ENCODE results near the gene ADGRE1. TPM values are rescaled to one million over a fixed set of nuclear protein-coding genes. Genes with fewer than 3 reads are reported as not detected.

Gene ADGRE1
- total and polyA plus RNA-seq, 2 of the 13 experiments (the other 11 are each of a cell fraction or from before 2014, with no cell fraction given), result not detected

DNA sequence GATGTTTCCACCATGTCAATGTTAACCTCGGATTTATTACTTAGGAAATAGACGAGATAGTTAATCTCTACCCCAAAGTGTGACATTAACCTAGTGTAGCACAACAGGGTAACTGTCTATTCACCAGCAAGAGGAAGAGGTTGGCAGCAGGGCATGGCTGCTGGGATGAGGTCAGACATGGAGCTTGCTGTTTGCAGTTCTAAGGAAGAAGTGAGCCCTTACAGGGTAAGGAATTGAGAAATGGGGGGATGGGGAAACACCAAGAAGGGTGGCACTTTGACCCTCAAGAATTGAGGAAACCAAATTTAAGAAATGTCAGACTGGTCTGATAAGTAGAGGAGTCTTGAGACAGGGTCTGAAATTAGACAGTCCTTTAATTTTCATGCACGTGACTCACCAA, 71.4 kb downstream of the ADGRE1 start (continued):
- no peak for TF ChIP-seq NFATC3 (CRISPR knock-in tag; IDR thresholded peaks at IDR 0.05)
- TF ChIP-seq SP140L (CRISPR knock-in tag; IDR thresholded peaks at IDR 0.05; ENCODE audit: borderline replicate concordance), result no peak

DNA sequence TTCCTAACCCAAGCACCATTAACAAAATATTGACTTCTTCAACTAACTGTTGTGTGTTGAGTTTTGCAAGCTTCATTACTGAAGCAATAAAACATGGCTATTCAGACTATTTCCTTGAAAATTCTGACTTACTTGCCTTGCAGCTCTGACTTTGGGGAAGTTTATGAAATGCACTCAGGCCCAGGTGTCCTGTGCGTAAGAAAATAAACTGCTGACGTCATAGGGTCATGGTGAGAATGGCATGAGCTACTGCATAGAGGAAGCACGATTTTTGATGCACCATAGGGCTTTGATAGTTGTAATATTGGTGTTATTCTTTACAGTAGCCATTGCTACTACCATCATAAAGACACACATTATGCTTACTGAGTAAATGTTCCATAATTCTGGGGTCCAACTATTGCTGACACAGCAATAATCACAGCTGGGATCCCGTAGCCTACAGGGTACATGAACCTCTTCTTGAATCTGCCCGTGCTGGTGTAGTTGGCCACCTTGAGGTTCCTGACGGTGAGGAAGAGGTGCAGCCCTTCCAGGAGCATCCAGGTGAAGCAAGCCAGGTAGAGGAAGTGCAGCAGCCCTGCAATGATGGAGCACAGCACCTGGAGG, 76.0 kb downstream of the ADGRE1 start:
- Histone ChIP-seq H4K20me1 (ENCODE audit: insufficient read depth, low read length) (no peaks in the 10 kb centered on the region), H3K9ac (ENCODE audit: insufficient read depth, low read depth, low read length) (no peak overlapping the region), H2AFZ (ENCODE audit: low read length) (no peak overlapping the region), H3K27ac (ENCODE audit: extremely low read length, insufficient read depth, low read length) (no peak overlapping the region), H3K9me3 (ENCODE audit: low read length) (no peaks in the 10 kb centered on the region), H3K4me1 (ENCODE audit: insufficient read depth, low read length) (no peaks in the 10 kb centered on the region), H3K36me3 (replicated peaks in 1 of 2; ENCODE audit: control insufficient read depth in 1 of 2, insufficient read depth in 2 of 2, low read length in 2 of 2) (no peaks in the 10 kb centered on the region), H3K4me2 (ENCODE audit: low read depth, low read length) (no peak overlapping the region), H3K27me3 (ENCODE audit: control insufficient read depth in 1 of 2, insufficient read depth in 2 of 2, low read length in 2 of 2) (0 out of 5 replicates have a peak, but pooled peaks cover 0 to 5% of the 10 kb centered on the region in 2 experiments), H3K4me3 (replicated peaks in 1 of 3; ENCODE audit: insufficient read depth in 1 of 3, low read depth in 2 of 3, low read length in 3 of 3) (no peak overlapping the region), H3K79me2 (ENCODE audit: insufficient read depth, low read length) (no peaks in the 10 kb centered on the region)
- TF ChIP-seq CREB1 (IDR thresholded peaks at IDR 0.05) (peak; percentile 94), CREB1 (CRISPR knock-in tag; IDR thresholded peaks at IDR 0.05) (no peak), ATF7 (IDR thresholded peaks at IDR 0.05) (peak; percentile 88), ATF7 (CRISPR knock-in tag; IDR thresholded peaks at IDR 0.05) (no peak), MAFK (conservative IDR thresholded peaks at IDR 0.05 in 1 of 2, IDR thresholded peaks at IDR 0.05 in 1 of 2; ENCODE audit: low read length in 2 of 2) (peak; percentile 99), PHB2 (IDR thresholded peaks at IDR 0.05; ENCODE audit: partially characterized antibody) (no peak), ARNT2 (CRISPR knock-in tag; IDR thresholded peaks at IDR 0.05; ENCODE audit: low read depth) (no peak), MAFF (IDR thresholded peaks at IDR 0.05; ENCODE audit: low read depth, low read length) (peak; percentile 99)
- TF ChIP-seq, protein P1, sequence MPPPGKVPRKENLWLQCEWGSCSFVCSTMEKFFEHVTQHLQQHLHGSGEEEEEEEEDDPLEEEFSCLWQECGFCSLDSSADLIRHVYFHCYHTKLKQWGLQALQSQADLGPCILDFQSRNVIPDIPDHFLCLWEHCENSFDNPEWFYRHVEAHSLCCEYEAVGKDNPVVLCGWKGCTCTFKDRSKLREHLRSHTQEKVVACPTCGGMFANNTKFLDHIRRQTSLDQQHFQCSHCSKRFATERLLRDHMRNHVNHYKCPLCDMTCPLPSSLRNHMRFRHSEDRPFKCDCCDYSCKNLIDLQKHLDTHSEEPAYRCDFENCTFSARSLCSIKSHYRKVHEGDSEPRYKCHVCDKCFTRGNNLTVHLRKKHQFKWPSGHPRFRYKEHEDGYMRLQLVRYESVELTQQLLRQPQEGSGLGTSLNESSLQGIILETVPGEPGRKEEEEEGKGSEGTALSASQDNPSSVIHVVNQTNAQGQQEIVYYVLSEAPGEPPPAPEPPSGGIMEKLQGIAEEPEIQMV (CRISPR knock-in tag; IDR thresholded peaks at IDR 0.05; ENCODE audit: low read depth), result no peak
- TF ChIP-seq, protein P2, sequence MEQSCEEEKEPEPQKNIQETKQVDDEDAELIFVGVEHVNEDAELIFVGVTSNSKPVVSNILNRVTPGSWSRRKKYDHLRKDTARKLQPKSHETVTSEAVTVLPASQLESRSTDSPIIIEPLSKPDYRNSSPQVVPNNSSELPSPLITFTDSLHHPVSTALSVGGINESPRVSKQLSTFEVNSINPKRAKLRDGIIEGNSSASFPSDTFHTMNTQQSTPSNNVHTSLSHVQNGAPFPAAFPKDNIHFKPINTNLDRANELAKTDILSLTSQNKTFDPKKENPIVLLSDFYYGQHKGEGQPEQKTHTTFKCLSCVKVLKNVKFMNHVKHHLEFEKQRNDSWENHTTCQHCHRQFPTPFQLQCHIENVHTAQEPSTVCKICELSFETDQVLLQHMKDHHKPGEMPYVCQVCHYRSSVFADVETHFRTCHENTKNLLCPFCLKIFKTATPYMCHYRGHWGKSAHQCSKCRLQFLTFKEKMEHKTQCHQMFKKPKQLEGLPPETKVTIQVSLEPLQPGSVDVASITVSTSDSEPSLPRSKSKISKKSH (CRISPR knock-in tag; IDR thresholded peaks at IDR 0.05; ENCODE audit: borderline replicate concordance), result no peak
- in situ Hi-C loops (cut with HindIII; ENCODE audit: extremely low pct_ligation_motif_present, low pct_unique_long_range_greater_than_20kb) (no loop called here), intact Hi-C loops (cut with micrococcal nuclease; ENCODE audit: unreplicated experiment) (no loop called here)
- ChIA-PET POLR2A (no interaction called here), CTCF (ENCODE audit: low intra/inter-chr PET ratio, low total read pairs) (no interaction called here)
- BruUV-seq (replicated peaks), result no TSS peak
- no peak for ATAC-seq
- WGBS (ENCODE audit: low lambda C conversion rate), result 5% methylated on average over 3 of the region's 6 CpGs
- no peak for FAIRE-seq
- no peak for DNase-seq (ENCODE audit: low spot score)

All from HepG2 (cell line).